Measurements from ENCODE around the gene DPH3.

DPH3 gene

GRCh38 chr3:16219777-16220176, 45.0 kb downstream of the DPH3 start:
- DNase-seq = no peak
- TF ChIP-seq, protein P1, sequence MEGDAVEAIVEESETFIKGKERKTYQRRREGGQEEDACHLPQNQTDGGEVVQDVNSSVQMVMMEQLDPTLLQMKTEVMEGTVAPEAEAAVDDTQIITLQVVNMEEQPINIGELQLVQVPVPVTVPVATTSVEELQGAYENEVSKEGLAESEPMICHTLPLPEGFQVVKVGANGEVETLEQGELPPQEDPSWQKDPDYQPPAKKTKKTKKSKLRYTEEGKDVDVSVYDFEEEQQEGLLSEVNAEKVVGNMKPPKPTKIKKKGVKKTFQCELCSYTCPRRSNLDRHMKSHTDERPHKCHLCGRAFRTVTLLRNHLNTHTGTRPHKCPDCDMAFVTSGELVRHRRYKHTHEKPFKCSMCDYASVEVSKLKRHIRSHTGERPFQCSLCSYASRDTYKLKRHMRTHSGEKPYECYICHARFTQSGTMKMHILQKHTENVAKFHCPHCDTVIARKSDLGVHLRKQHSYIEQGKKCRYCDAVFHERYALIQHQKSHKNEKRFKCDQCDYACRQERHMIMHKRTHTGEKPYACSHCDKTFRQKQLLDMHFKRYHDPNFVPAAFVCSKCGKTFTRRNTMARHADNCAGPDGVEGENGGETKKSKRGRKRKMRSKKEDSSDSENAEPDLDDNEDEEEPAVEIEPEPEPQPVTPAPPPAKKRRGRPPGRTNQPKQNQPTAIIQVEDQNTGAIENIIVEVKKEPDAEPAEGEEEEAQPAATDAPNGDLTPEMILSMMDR (IDR thresholded peaks at IDR 0.05) = no peak
- intact Hi-C loops (cut with DNase I; ENCODE audit: low total_unique reads) = no loop called here
- Histone ChIP-seq H3K4me1 (no peaks in the 10 kb centered on the region), H3K4me3 (no peak overlapping the region), H3K27ac (no peak overlapping the region), H3K27me3 (no peaks in the 10 kb centered on the region), H3K36me3 (peaks cover 37 to 70% (median 49%) of the 10 kb centered on the region in 3 donors), H3K9me3 (no peaks in the 10 kb centered on the region)

- Histone ChIP-seq H3K9me3 (no peaks in the 10 kb centered on the region), H3K27ac (no peak overlapping the region), H3K27me3 (no peaks in the 10 kb centered on the region), H3K36me3 (peaks cover 35 to 77% (median 56%) of the 10 kb centered on the region in 3 donors), H3K4me1 (no peaks in the 10 kb centered on the region), H3K4me3 (no peak overlapping the region)
- DNase-seq = no peak
- TF ChIP-seq, protein P1 (IDR thresholded peaks at IDR 0.05) = no peak
- intact Hi-C loops (cut with DNase I; ENCODE audit: low total_unique reads) = no loop called here
These were observed 48.3 kb downstream of the DPH3 start for GRCh38 chr3:16216373-16216935.

- DNase-seq = no peak
- H3K27me3 ChIP-seq = no peaks in the 10 kb centered on the region
- H3K4me3 ChIP-seq = no peak overlapping the region
- intact Hi-C loops (cut with DNase I; ENCODE audit: low total_unique reads) = no loop called here
- peaks cover 29 to 78% (median 58%) of the 10 kb centered on the region in 3 donors for H3K36me3 ChIP-seq
- no peak overlapping the region for H3K27ac ChIP-seq
- no peaks in the 10 kb centered on the region for H3K4me1 ChIP-seq
- TF ChIP-seq, protein P1 (IDR thresholded peaks at IDR 0.05) = no peak
- H3K9me3 ChIP-seq = no peaks in the 10 kb centered on the region
These were observed 50.4 kb downstream of the DPH3 start for GRCh38 chr3:16214366-16214765.

GRCh38 chr3:16211176-16211904, 53.4 kb downstream of the DPH3 start:
- H3K9me3 ChIP-seq = no peaks in the 10 kb centered on the region
- no peaks in the 10 kb centered on the region for H3K4me1 ChIP-seq
- TF ChIP-seq, protein P1 (IDR thresholded peaks at IDR 0.05) = no peak
- H3K27me3 ChIP-seq = no peaks in the 10 kb centered on the region
- intact Hi-C loops (cut with DNase I; ENCODE audit: low total_unique reads) = no loop called here
- H3K27ac ChIP-seq = no peak overlapping the region
- DNase-seq = no peak
- H3K4me3 ChIP-seq = no peak overlapping the region
- peaks cover 34 to 70% (median 64%) of the 10 kb centered on the region in 3 donors for H3K36me3 ChIP-seq

Measured in tibial artery (tissue), 4 donors.